RWPE2 (cell line): ENCODE measurements around the gene PLIN4.

Source experiments
- ATAC-seq: fragments of 200-7000 bp; cut with Tn5 transposase; 3 replicates; pipeline ENCODE4 v1.9.1; 2021; ENCODE audit warnings: low read depth
- DNase-seq: peaks from one replicate; pipeline ENCODE4 v3.0.0-alpha.2; 2020; ENCODE audit warnings: low spot score
- H3K27ac ChIP-seq: fragments of 450-650 bp; 2 replicates; pipeline ENCODE4 v1.5.1; 2017; ENCODE audit warnings: mild to moderate bottlenecking; ENCODE audit not compliant: poor library complexity, severe bottlenecking
- H3K27me3 ChIP-seq: fragments of 250-450 bp; sonication (Bioruptor Pico); 2 replicates; pipeline ENCODE4 v1.5.1; 2021; ENCODE audit warnings: mild to moderate bottlenecking, moderate library complexity; ENCODE audit not compliant: insufficient read depth, poor library complexity, severe bottlenecking
- H3K36me3 ChIP-seq: fragments of 250-450 bp; sonication (Bioruptor Pico); 2 replicates; pipeline ENCODE4 v1.5.1; 2020; ENCODE audit warnings: low read depth, mild to moderate bottlenecking, moderate library complexity
- H3K4me1 ChIP-seq: fragments of 250-450 bp; sonication (Bioruptor Pico); 2 replicates; pipeline ENCODE4 v1.5.1; 2021; ENCODE audit warnings: mild to moderate bottlenecking, moderate library complexity; ENCODE audit not compliant: insufficient read depth, poor library complexity, severe bottlenecking
- H3K4me3 ChIP-seq: fragments of 250-450 bp; sonication (Bioruptor Pico); 2 replicates; pipeline ENCODE4 v1.5.1; 2021; ENCODE audit warnings: mild to moderate bottlenecking, moderate library complexity; ENCODE audit not compliant: severe bottlenecking
- H3K9me3 ChIP-seq: fragments of 250-450 bp; sonication (Bioruptor Pico); 2 replicates; pipeline ENCODE4 v1.5.1; 2021; ENCODE audit warnings: mild to moderate bottlenecking, moderate library complexity; ENCODE audit not compliant: severe bottlenecking
- TF ChIP-seq, protein P1 (sequence below): fragments of 450-650 bp; IDR thresholded peaks from one replicate; pipeline ENCODE4 v1.5.1; 2017; ENCODE audit warnings: mild to moderate bottlenecking, moderate library complexity; ENCODE audit not compliant: poor library complexity, severe bottlenecking

The PLIN4 gene

DNA sequence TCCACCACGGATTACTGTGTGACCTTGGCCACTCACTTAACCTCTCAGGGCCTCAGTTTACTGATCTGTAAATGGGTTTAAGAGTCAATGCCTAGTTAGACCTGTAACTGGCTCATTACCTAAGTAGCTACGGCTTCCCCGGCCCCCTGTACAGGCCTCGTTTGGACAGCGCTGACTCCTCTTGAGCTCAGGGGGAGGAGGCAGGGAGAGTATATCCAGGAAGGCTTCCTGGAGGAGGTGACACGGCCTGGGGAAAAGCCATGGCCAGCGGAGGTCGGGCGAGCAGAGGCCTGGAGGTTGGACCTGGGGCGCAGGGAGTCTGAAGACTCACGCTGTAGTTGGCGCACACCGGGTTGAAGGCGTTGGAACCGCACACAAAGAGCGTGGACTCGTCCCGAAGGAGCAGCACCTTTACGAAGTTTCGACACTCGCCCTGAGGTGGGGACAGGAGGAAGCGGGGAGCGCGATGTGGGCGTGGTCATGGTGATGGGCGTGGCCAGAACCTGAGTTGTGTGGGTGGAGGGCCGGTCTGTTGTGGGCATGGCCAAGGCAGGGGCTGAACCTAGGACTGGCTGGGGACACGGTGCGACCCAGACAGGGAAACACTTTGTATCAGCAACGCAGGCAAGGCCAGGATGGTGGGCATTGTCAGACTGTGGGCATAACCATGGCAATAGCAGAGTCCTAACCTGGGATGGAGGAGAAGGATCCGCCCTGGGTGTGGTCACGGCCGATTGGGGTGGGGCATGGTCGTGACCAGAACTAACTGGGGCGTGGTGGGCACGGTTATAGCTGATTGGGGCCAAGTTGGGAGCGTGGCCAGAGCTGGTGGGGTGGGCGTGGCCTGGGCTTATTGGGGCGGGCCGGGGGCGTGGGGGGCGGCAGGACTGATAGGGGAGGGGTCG, 37.6 kb upstream of the PLIN4 start:
- Histone ChIP-seq H3K36me3 (no peaks in the 10 kb centered on the region), H3K4me3 (no peak overlapping the region), H3K4me1 (no peaks in the 10 kb centered on the region), H3K27me3 (no peaks in the 10 kb centered on the region), H3K9me3 (no peaks in the 10 kb centered on the region), H3K27ac (no peak overlapping the region)
- ATAC-seq (peak; percentile 55), DNase-seq (no peak)
- TF ChIP-seq, protein P1, sequence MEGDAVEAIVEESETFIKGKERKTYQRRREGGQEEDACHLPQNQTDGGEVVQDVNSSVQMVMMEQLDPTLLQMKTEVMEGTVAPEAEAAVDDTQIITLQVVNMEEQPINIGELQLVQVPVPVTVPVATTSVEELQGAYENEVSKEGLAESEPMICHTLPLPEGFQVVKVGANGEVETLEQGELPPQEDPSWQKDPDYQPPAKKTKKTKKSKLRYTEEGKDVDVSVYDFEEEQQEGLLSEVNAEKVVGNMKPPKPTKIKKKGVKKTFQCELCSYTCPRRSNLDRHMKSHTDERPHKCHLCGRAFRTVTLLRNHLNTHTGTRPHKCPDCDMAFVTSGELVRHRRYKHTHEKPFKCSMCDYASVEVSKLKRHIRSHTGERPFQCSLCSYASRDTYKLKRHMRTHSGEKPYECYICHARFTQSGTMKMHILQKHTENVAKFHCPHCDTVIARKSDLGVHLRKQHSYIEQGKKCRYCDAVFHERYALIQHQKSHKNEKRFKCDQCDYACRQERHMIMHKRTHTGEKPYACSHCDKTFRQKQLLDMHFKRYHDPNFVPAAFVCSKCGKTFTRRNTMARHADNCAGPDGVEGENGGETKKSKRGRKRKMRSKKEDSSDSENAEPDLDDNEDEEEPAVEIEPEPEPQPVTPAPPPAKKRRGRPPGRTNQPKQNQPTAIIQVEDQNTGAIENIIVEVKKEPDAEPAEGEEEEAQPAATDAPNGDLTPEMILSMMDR: no peak

DNA sequence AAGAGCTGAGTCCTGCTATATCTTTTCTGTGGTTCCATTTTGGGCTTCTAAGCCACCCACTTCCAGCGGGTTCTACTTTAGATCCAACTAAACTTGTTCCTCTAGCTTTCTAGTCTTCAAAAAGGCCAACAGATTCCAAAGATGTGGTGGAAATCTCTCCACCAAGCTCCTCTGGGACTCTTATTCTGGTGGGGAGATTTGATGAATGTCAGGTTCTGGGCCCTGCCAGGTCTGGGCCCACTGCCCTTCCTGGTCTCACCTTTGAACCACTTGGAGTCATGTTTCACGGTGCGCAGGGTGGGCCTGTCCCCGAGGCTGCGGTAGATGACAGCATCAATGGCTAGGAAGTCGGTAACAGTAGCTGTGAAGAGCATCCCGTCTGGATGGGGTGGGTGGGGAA, 36.4 kb upstream of the PLIN4 start:
- Histone ChIP-seq H3K27ac (no peak overlapping the region), H3K9me3 (no peaks in the 10 kb centered on the region), H3K4me3 (no peak overlapping the region), H3K27me3 (no peaks in the 10 kb centered on the region), H3K4me1 (no peaks in the 10 kb centered on the region), H3K36me3 (no peaks in the 10 kb centered on the region)
- TF ChIP-seq, protein P1: no peak
- DNase-seq: no peak
- no peak for ATAC-seq

DNA sequence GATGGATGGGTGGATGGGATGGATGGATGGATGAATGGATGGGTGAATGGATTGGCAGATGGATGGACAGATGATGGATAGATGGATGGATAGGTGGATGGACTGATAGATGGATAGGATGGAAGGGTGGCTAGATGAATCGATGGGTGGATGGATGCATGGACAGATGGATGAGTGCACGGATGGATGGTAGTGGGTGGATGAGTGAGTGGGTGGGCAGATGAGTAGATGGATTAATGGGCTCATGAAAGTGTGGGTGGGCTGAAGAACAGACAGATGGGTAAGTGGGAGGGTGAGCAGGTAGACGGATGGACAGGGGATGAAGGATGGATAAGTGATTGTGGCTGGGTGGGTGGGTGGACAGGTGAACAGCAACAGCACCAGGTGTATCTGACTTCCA, 35.5 kb upstream of the PLIN4 start:
- TF ChIP-seq, protein P1: no peak
- ATAC-seq: no peak
- no peak for DNase-seq
- Histone ChIP-seq H3K9me3 (no peaks in the 10 kb centered on the region), H3K27ac (no peak overlapping the region), H3K4me1 (no peaks in the 10 kb centered on the region), H3K36me3 (no peaks in the 10 kb centered on the region), H3K4me3 (no peak overlapping the region), H3K27me3 (no peaks in the 10 kb centered on the region)

DNA sequence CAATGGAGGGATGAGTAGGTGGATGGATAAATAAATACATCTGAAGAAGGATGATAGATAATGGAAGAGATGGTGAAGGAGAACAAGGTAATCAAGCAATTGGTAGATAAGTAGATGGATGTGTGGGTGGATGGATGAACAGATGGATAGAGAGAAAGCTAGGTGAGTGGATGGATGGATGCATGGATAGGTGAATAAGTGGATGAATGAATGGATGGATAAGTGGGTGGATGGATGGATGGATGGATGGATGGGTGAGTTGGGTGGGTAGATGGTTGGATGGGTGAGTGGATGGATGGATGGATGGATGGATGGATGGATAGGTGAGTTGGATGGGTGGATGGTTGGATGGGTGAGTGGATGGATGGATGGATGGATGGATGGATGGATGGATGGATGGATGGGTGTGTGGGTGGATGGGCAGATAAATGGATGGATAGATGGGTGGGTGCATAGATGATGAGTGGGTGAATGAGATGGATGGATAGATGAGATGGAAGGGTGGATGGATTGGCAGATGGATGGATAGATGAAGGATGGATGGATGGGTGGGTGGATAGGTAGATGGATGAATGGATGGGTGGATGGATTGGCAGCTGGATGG, 34.9 kb upstream of the PLIN4 start:
- Histone ChIP-seq H3K36me3 (no peaks in the 10 kb centered on the region), H3K4me3 (no peak overlapping the region), H3K4me1 (no peaks in the 10 kb centered on the region), H3K9me3 (no peaks in the 10 kb centered on the region), H3K27ac (no peak overlapping the region), H3K27me3 (no peaks in the 10 kb centered on the region)
- ATAC-seq (no peak), DNase-seq (no peak)
- TF ChIP-seq, protein P1: no peak

DNA sequence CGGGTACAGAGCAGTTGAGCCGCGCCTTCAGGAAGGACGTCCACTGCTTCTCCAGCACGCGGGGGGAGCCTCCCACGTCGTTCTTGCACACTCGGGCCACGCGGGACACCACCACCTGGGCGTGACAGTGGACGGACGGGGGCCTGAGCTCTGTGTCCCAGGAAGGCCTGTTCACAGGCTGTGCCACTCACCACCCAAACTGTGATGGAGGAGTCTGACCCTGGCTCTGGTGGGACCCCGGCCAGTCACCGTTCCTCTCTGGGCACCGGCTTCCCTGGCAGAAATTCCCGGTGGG, 34.2 kb upstream of the PLIN4 start:
- TF ChIP-seq, protein P1: no peak
- Histone ChIP-seq H3K27ac (no peak overlapping the region), H3K4me1 (no peaks in the 10 kb centered on the region), H3K36me3 (no peaks in the 10 kb centered on the region), H3K27me3 (no peaks in the 10 kb centered on the region), H3K9me3 (no peaks in the 10 kb centered on the region), H3K4me3 (no peak overlapping the region)
- no peak for ATAC-seq
- DNase-seq: no peak
